ENCODE data around the gene PIGBOS1. TPM values are rescaled to one million over a fixed set of nuclear protein-coding genes. Genes with fewer than 3 reads are reported as not detected.

PIGBOS1 gene
- polyA plus RNA-seq, 1 experiment, result 12.2 TPM

GRCh38 chr15:55267401-55268175 lies 51.3 kb downstream of the PIGBOS1 start:
- POLR2A ChIA-PET, result interaction anchor here (0.7 kb wide), 1 partner anchor 24 kb away, joined by 4 read pairs; no protein-coding TSS in a partner anchor

More at GRCh38 chr15:55267401-55268175, 51.3 kb downstream of the PIGBOS1 start:
- H3K36me3 ChIP-seq (ENCODE audit: control insufficient read depth, insufficient read depth, low read length), result no peaks in the 10 kb centered on the region
- DNase-seq (ENCODE audit: low read depth), result no peak
- no peak overlapping the region for H3K4me3 ChIP-seq (ENCODE audit: low read depth, low read length)
- no peak for TF ChIP-seq CTCF (IDR thresholded peaks at IDR 0.05; ENCODE audit: insufficient read depth, low read depth, low read length)
- no peaks in the 10 kb centered on the region for H3K27me3 ChIP-seq (ENCODE audit: control insufficient read depth, insufficient read depth, low read length)
- CTCF ChIA-PET, result interaction anchor here (1.0 to 2.1 kb wide), 2 partner anchors 10 to 56 kb away, joined by 3 to 4 read pairs; no protein-coding TSS in a partner anchor

Other genes with a start within 250 kb of the PIGBOS1 start
- 32.0 and 88.4 TPM in 2 replicates for gene RSL24D1, start 122.2 kb downstream of the PIGBOS1 start, polyA plus RNA-seq (2011; rRNA removed)
- gene RAB27A, start 29.3 kb downstream of the PIGBOS1 start, polyA plus RNA-seq (2011; rRNA removed), result 12.1 and 17.8 TPM in 2 replicates
- gene PIGB, start 99 bp upstream of the PIGBOS1 start, polyA plus RNA-seq (2011; rRNA removed), result 10.1 and 18.5 TPM in 2 replicates
- 33.8 and 79.0 TPM in 2 replicates for gene CCPG1, start 89.2 kb upstream of the PIGBOS1 start, polyA plus RNA-seq (2011; rRNA removed)
- gene PIERCE2, start 89.4 kb upstream of the PIGBOS1 start, polyA plus RNA-seq (2011; rRNA removed), result 1.4 and 2.8 TPM in 2 replicates
- gene DNAAF4, start 189.1 kb upstream of the PIGBOS1 start, polyA plus RNA-seq (2011; rRNA removed), result 1.0 and 1.1 TPM in 2 replicates